ENCODE data around the gene GPC2.

GPC2 gene

GRCh38 chr7:100122067-100122466, 55.1 kb downstream of the GPC2 start:
- H3K79me2 ChIP-seq (ENCODE audit: control insufficient read depth, low read length): peaks cover 64% of the 10 kb centered on the region
- peaks cover 36% of the 10 kb centered on the region for H3K36me3 ChIP-seq (ENCODE audit: control insufficient read depth, low read length)
- no peak overlapping the region for H3K4me3 ChIP-seq (ENCODE audit: low read length)
- no peaks in the 10 kb centered on the region for H3K9me2 ChIP-seq (replicated peaks; ENCODE audit: control insufficient read depth, low read length)
- H3K9me3 ChIP-seq (ENCODE audit: control insufficient read depth, insufficient read depth, low read length): no peaks in the 10 kb centered on the region
- H4K20me1 ChIP-seq (ENCODE audit: control insufficient read depth, insufficient read depth, low read depth, low read length): no peaks in the 10 kb centered on the region
- H3K27me3 ChIP-seq (ENCODE audit: control insufficient read depth, low read length): no peaks in the 10 kb centered on the region
- H3K27ac ChIP-seq (ENCODE audit: low read depth, low read length): no peak overlapping the region
- peaks cover 40% of the 10 kb centered on the region for H3K4me1 ChIP-seq (ENCODE audit: control insufficient read depth, low read length)
- TF ChIP-seq EZH2phosphoT487 (IDR thresholded peaks at IDR 0.05; ENCODE audit: borderline replicate concordance, low read length) (no peak), CTCF (IDR thresholded peaks at IDR 0.05; ENCODE audit: low read depth, low read length, poor library complexity, severe bottlenecking) (no peak)
- no peak overlapping the region for H3K4me2 ChIP-seq (ENCODE audit: low read length)
- peaks cover 26% of the 10 kb centered on the region for H3F3A ChIP-seq (ENCODE audit: control insufficient read depth, insufficient read depth)

- H3K9me3 ChIP-seq (ENCODE audit: control insufficient read depth, insufficient read depth, low read length): no peaks in the 10 kb centered on the region
- H3K4me2 ChIP-seq (ENCODE audit: low read length): peak overlapping the region; percentile 67
- H3K9me2 ChIP-seq (replicated peaks; ENCODE audit: control insufficient read depth, low read length): no peaks in the 10 kb centered on the region
- H3K27ac ChIP-seq (ENCODE audit: low read depth, low read length): peak overlapping the region; percentile 62
- H3K4me3 ChIP-seq (ENCODE audit: low read length): peak overlapping the region; percentile 82
- TF ChIP-seq EZH2phosphoT487 (IDR thresholded peaks at IDR 0.05; ENCODE audit: borderline replicate concordance, low read length): no peak
- TF ChIP-seq CTCF (IDR thresholded peaks at IDR 0.05; ENCODE audit: low read depth, low read length, poor library complexity, severe bottlenecking): no peak
- H3K36me3 ChIP-seq (ENCODE audit: control insufficient read depth, low read length): peaks cover 28% of the 10 kb centered on the region
- H4K20me1 ChIP-seq (ENCODE audit: control insufficient read depth, insufficient read depth, low read depth, low read length): no peaks in the 10 kb centered on the region
- H3F3A ChIP-seq (ENCODE audit: control insufficient read depth, insufficient read depth): peaks cover 18% of the 10 kb centered on the region
- peaks cover 38% of the 10 kb centered on the region for H3K4me1 ChIP-seq (ENCODE audit: control insufficient read depth, low read length)
- no peaks in the 10 kb centered on the region for H3K27me3 ChIP-seq (ENCODE audit: control insufficient read depth, low read length)
- peaks cover 55% of the 10 kb centered on the region for H3K79me2 ChIP-seq (ENCODE audit: control insufficient read depth, low read length)
These were observed 56.5 kb downstream of the GPC2 start for GRCh38 chr7:100120733-100121036.

- Histone ChIP-seq H3K9me2 (replicated peaks; ENCODE audit: control insufficient read depth, low read length) (no peaks in the 10 kb centered on the region), H3K4me1 (ENCODE audit: control insufficient read depth, low read length) (peaks cover 33% of the 10 kb centered on the region), H4K20me1 (ENCODE audit: control insufficient read depth, insufficient read depth, low read depth, low read length) (no peaks in the 10 kb centered on the region), H3K79me2 (ENCODE audit: control insufficient read depth, low read length) (peaks cover 49% of the 10 kb centered on the region), H3F3A (ENCODE audit: control insufficient read depth, insufficient read depth) (peaks cover 14% of the 10 kb centered on the region), H3K4me2 (ENCODE audit: low read length) (peak overlapping the region; percentile 67), H3K27me3 (ENCODE audit: control insufficient read depth, low read length) (no peaks in the 10 kb centered on the region), H3K36me3 (ENCODE audit: control insufficient read depth, low read length) (peaks cover 23% of the 10 kb centered on the region), H3K4me3 (ENCODE audit: low read length) (peak overlapping the region; percentile 82), H3K9me3 (ENCODE audit: control insufficient read depth, insufficient read depth, low read length) (no peaks in the 10 kb centered on the region), H3K27ac (ENCODE audit: low read depth, low read length) (peak overlapping the region; percentile 62)
- no peak for TF ChIP-seq CTCF (IDR thresholded peaks at IDR 0.05; ENCODE audit: low read depth, low read length, poor library complexity, severe bottlenecking)
- TF ChIP-seq EZH2phosphoT487 (IDR thresholded peaks at IDR 0.05; ENCODE audit: borderline replicate concordance, low read length): no peak
These were observed 57.0 kb downstream of the GPC2 start for GRCh38 chr7:100119970-100120732.

Measured in DOHH2 (cell line).